OCI-LY3 (cell line): Measurements from ENCODE around the gene ICAM2.

ENCODE experiments used
- CTCF ChIP-seq: fragments of 200-600, 300-600 bp; sonication (generic); IDR thresholded peaks from 2 replicates; pipeline ENCODE4 v1.5.1; 2014; ENCODE audit warnings: antibody characterized with exemption, low read length, low read depth
- EZH2phosphoT487 ChIP-seq: fragments of 200-600 bp; shearing (Covaris generic); IDR thresholded peaks from 2 replicates; pipeline ENCODE4 v1.6.1; 2018; ENCODE audit warnings: antibody characterized with exemption, mixed run types, low read depth

- TF ChIP-seq CTCF (no peak), EZH2phosphoT487 (no peak)
These were observed 47.2 kb downstream of the ICAM2 start for GRCh38 chr17:63973247-63973646.
